Measurements from ENCODE around the gene FOXD4L4.
"Not testable (repeated sequence)": the region's sequence is repeated elsewhere in the genome, so short reads cannot be mapped to it uniquely, and the experiment has no call there.

The FOXD4L4 gene

DNA sequence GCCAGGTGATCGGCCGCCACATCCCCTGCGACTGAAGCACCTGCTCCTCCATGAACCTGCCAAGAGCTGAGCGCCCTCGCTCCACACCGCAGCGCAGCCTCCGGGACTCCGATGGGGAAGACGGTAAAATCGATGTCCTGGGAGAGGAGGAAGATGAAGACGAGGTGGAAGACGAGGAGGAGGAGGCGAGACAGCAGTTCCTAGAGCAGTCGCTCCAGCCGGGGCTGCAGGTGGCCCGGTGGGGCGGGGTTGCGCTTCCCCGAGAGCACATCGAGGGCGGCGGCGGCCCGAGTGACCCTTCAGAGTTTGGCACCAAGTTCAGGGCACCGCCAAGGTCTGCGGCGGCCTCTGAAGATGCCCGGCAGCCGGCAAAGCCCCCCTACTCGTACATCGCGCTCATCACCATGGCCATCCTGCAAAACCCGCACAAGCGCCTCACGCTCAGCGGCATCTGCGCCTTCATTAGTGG, at the start of gene FOXD4L4:
Gene FOXD4L4, plus strand, starts transcription at position 51 of the 469 bp plus-strand sequence. Its CDS starts 0 bp downstream, at position 51.
- in situ Hi-C loops (cut with MboI; ENCODE audit: low sequenced_read_pairs): not testable (repeated sequence)

DNA sequence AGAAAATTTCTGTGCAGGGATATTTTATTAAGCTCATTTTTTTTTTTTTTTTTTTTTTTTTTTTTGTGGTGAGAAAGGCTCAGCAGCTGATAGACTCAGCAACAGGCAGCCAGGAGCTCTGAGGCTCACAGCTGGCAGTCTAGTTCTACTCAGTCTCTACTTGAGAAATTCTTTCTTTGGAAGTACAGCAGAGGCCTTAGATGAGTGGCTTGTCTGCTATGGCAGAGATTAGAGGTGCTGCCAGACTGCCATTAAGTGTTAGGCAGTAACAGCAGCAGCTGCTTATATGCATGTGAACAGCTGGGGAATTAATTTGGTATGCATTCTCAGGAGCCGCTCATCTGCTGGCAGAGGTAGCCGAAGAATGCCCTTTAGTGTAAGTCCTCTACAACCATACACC, 33.4 kb upstream of the FOXD4L4 start:
- in situ Hi-C loops (cut with MboI; ENCODE audit: low sequenced_read_pairs): not testable (repeated sequence)

DNA sequence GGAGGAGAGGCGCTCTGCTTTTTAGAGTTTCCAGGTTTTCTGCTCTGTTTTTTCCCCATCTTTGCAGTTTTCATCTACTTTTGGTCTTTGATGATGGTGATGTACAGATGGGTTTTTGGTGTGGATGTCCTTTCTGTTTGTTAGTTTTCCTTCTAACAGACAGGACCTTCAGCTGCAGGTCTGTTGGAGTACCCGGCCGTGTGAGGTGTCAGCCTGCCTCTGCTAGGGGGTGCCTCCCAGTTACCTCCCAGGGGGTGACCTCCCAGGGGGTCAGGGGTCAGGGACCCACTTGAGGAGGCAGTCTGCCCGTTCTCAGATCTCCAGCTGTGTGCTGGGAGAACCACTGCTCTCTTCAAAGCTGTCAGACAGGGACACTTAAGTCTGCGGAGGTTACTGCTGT, 22.5 kb upstream of the FOXD4L4 start:
- in situ Hi-C loops (cut with MboI; ENCODE audit: low sequenced_read_pairs): not testable (repeated sequence)

DNA sequence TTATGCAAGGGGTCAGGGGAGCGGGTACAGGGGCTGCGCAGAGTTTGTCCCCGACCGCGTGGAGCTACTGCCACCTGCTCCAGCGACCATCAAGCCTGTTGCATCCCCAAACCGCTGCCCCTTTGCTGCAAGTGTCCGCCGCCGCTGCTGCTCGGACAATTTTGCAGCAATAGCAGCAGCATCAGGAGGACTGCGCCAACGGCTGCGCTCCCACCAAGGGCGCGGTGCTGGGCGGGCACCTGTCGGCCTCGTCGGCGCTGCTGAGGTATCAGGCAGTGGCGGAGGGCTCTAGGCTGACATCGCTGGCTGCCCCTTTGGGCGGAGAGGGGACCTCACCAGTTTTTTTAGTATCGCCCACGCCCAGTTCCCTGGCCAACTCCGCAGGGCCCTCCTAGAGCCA, 1.2 kb downstream of the FOXD4L4 start:
- in situ Hi-C loops (cut with MboI; ENCODE audit: low sequenced_read_pairs): not testable (repeated sequence)
